GM21528 (cell line): ENCODE results near the gene POU6F2.
"Not testable (repeated sequence)": the region's sequence is repeated elsewhere in the genome, so short reads cannot be mapped to it uniquely, and the experiment has no call there.

Source experiments
- ATAC-seq: cut with Tn5 transposase; IDR thresholded peaks from one replicate; pipeline ENCODE4 v1.9.1; 2021; ENCODE audit warnings: mild to moderate bottlenecking, moderate library complexity; ENCODE audit not compliant: unreplicated experiment, low FRiP score

POU6F2 gene

GRCh38 chr7:38992203-38992602, 14.5 kb downstream of the POU6F2 start:
- ATAC-seq: no peak

- no peak for ATAC-seq
Observed at GRCh38 chr7:39001595-39001994, 23.9 kb downstream of the POU6F2 start.

- ATAC-seq: no peak
Observed at GRCh38 chr7:39002755-39003154, 25.0 kb downstream of the POU6F2 start.

GRCh38 chr7:39005036-39005435, 27.3 kb downstream of the POU6F2 start:
- ATAC-seq: no peak

- no peak for ATAC-seq
Observed at GRCh38 chr7:39005461-39005860, 27.8 kb downstream of the POU6F2 start.

GRCh38 chr7:39013049-39013939, 35.6 kb downstream of the POU6F2 start:
- not testable (repeated sequence) for ATAC-seq

GRCh38 chr7:39016609-39017008, 38.9 kb downstream of the POU6F2 start:
- ATAC-seq: no peak

GRCh38 chr7:39017369-39017915, 39.7 kb downstream of the POU6F2 start:
- ATAC-seq: no peak

GRCh38 chr7:39022796-39023195, 45.1 kb downstream of the POU6F2 start:
- ATAC-seq: no peak

- ATAC-seq: no peak
Observed at GRCh38 chr7:39027491-39027890, 49.8 kb downstream of the POU6F2 start.

GRCh38 chr7:39033885-39034624, 56.3 kb downstream of the POU6F2 start:
- ATAC-seq: no peak

GRCh38 chr7:39035156-39035555, 57.4 kb downstream of the POU6F2 start:
- ATAC-seq: no peak

GRCh38 chr7:39035903-39036302, 58.2 kb downstream of the POU6F2 start:
- no peak for ATAC-seq

GRCh38 chr7:39042670-39043069, 65.0 kb downstream of the POU6F2 start:
- ATAC-seq: no peak

- no peak for ATAC-seq
Observed at GRCh38 chr7:39043531-39043930, 65.8 kb downstream of the POU6F2 start.

GRCh38 chr7:39044489-39044888, 66.8 kb downstream of the POU6F2 start:
- no peak for ATAC-seq

- ATAC-seq: no peak
Observed at GRCh38 chr7:39045231-39045630, 67.5 kb downstream of the POU6F2 start.

GRCh38 chr7:39051279-39051678, 73.6 kb downstream of the POU6F2 start:
- no peak for ATAC-seq

- ATAC-seq: no peak
Observed at GRCh38 chr7:39051707-39052106, 74.0 kb downstream of the POU6F2 start.

GRCh38 chr7:39054731-39055130, 77.0 kb downstream of the POU6F2 start:
- ATAC-seq: no peak

GRCh38 chr7:39056153-39056552, 78.4 kb downstream of the POU6F2 start:
- ATAC-seq: no peak
